DMS53 treated with DMSO at 0.1 percent for 48 hours (cell line): ENCODE results near the gene HOXD8.

ENCODE experiments used
- DNase-seq: peaks from one replicate; lab custom pipeline; 2025; ENCODE audit not compliant: unreplicated experiment; lab: John Stamatoyannopoulos, UW

HOXD8 gene

DNA sequence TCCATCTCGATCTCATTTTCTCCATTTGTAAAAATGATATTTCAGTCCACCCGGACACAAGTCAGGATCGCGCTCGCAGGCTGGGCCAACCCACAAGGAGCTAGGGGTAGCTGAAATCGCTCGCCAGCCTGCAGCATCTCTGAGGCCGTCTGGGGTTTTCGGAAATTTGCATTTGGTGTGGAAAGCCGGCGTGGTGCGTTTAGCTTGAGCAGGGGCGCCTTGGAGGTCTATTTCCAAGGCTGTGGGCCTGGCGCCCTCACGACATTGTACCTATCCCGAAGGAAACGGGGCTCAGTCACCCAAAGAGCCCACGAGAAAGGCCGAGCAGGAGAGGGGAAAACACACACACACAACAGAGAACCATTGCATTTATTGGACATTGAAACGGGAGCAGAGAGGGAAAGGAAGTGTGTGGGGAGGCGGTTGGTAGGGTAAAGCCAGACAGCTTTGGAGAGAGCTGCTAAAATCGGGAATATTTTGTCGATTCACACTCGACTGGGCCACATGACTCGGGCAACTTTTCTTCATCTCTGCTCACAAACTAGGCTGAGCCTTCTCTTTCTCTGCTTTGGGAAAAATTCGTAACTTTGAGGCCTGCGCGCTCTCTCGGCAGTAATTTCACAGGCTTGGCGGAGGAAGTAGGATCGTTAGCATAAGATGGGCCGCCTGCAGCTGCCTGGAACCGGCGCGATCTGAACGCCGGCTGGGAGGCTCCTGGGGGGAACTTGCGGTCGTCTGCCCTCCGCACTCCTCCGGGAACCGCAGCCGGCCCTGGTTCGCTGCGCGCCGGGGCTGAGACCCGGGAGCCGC, 1.1 kb upstream of the HOXD8 start:
- DNase-seq, result no peak

- DNase-seq, result peak; percentile 67
These were observed 275 bp downstream of the HOXD8 start for GRCh38 chr2:176129813-176130146.

DNA sequence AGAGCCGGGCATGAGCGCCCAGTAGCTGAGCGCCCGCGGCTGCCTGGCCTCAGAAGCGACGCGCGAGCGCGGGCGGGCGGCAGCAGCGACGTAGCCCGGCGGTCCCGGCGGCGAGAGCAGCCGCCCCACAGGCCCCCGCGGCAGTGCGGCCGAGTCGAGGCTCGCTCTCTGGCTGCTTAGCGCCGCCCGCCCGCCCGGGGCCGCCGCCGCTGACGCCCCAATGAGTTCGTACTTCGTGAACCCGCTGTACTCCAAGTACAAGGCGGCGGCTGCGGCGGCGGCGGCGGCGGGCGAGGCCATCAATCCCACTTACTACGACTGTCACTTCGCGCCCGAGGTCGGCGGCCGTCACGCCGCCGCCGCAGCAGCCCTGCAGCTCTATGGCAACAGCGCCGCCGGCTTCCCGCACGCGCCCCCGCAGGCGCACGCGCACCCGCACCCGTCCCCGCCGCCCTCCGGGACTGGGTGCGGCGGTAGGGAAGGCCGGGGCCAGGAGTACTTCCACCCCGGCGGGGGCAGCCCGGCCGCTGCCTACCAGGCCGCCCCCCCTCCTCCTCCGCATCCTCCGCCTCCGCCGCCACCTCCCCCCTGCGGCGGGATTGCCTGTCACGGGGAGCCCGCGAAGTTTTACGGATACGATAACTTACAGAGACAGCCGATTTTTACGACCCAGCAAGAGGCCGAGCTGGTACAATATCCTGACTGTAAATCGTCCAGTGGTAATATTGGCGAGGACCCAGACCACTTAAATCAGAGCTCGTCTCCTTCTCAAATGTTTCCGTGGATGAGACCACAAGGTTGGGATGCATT, 847 bp downstream of the HOXD8 start:
- DNase-seq, result peak; percentile 37

GRCh38 chr2:176130957-176131847, 1.7 kb downstream of the HOXD8 start:
- DNase-seq, result no peak

DNA sequence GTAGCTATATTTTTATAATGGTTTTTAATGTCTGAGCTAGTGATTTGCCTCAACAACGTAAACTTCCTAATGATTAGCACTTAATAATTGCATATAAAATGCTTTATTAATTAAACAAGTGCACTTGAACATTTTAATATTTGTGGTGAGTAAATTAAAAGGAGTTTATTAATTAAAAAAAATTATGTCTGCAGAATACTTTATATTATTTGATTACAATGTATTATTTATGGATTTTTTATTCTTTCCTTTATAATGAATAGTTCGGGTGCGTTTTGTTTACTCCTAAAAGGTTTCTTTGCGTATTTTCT, 2.3 kb downstream of the HOXD8 start:
- no peak for DNase-seq

DNA sequence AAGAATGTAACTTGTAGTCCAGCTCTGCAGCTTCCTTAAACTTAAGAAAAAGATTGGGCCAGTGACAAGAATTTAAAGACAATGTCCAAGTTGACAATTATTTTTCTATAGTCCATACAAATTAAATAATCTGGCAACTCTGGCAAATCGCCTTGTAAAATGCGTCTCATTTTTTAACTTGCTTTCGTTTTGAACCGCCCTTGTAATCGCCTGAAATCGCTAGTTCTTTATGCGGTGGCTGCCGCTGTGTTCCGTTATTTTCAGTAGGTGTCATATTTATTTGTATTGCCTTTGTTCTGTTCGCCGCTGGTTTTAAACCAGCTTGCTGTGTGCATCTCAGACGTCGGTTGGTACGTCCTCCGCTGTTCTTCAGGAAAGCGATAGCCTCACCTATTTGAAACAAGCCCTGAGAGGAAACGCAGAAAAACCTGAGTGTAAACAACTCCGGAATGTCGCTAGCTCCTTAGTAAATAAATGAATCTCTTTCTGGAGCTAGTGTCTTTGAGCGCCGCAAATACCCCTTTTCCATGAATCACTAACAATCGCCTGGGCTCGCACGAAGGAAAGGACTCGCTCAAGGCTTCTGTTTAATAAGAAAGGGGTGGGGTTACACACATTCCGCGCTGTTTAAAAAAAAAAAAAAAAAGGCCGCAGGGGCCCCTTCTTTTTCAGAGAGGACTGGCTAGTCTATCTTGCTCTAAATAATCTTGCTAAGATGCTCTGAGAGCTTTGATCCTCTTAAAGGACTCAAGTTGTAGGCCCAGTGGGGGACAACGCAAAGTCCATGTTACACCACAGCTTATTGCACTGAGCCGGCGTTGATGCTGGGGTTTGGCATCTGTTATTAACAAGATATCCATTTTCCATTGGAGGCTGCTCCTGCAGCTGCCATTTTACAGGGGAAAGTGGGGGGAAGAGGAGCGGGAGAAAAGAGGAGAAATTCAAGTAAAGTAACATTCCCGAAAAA, 3.0 kb downstream of the HOXD8 start:
- DNase-seq, result no peak

GRCh38 chr2:176133389-176133788, 3.9 kb downstream of the HOXD8 start:
- no peak for DNase-seq

- DNase-seq, result no peak
These were observed 4.5 kb downstream of the HOXD8 start for GRCh38 chr2:176134035-176134434.

- DNase-seq, result peak; percentile 47
These were observed 5.5 kb downstream of the HOXD8 start for GRCh38 chr2:176135035-176135440.

DNA sequence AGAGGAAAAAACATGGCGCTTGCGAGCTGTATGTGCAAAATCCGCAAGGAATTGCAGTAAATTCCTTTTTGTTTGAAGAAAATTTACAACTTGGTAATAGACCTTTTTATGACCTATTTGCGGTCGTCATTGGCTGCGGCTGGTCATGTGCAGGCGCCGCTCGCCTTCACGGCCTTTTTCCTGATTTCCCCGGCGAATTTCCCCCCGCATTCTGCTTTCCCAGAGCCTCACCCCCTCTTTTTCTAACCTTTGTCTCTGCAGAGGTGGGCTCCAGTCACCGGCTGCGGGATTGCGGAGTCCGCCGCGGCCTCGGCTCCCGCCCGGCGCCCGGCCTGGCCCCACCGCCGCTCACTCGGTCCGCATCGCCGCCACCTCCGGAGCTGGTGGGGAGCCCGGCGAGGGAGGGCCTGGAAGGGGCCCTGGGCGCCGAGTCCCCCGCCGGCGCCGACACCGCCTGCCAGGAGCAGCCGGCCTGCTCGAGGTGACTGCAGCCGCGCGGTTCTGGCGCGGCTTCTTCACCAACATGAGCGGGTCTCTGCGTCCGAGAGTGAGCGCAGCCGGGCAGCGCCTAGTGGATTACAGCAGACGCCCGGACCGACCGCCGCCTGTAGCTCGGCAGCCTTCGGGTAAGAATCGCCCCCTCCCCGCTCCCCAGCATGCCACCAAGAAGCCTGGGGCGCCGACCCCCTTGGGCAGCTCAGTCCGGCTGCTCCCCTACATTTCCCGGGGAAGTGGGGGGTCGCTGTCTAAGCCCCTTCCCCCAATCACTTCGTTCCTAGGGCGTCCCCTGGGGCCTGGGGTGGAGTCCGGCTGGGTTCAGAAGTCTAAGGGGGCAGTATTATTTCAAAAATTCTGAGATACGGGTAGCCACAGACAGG, 7.1 kb downstream of the HOXD8 start:
- DNase-seq, result no peak

- DNase-seq, result no peak
These were observed 7.7 kb downstream of the HOXD8 start for GRCh38 chr2:176137252-176137580.

GRCh38 chr2:176137906-176138305, 8.4 kb downstream of the HOXD8 start:
- DNase-seq, result no peak

DNA sequence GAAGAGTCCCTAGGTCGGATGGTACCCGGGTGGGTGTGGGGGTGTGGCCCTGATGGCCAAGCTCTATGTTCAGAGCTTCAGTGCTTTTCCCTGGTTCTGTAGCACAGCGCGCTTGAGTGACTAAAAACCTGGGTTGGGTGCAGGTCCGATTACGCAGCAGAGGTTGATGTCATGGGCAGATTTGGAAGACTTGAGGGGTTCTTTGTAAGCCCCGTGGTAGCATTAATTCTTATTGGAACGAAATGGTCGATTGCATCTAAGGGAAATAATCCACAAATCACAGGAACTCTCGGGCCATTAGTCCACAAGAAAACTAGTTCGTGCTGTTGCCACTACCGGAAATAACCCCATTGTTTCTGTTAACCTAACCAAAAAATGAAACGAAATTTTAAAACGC, 9.0 kb downstream of the HOXD8 start:
- DNase-seq, result no peak

- no peak for DNase-seq
These were observed 9.6 kb downstream of the HOXD8 start for GRCh38 chr2:176138923-176139660.

- DNase-seq, result peak; percentile 23
These were observed 10.4 kb downstream of the HOXD8 start for GRCh38 chr2:176139661-176140512.

DNA sequence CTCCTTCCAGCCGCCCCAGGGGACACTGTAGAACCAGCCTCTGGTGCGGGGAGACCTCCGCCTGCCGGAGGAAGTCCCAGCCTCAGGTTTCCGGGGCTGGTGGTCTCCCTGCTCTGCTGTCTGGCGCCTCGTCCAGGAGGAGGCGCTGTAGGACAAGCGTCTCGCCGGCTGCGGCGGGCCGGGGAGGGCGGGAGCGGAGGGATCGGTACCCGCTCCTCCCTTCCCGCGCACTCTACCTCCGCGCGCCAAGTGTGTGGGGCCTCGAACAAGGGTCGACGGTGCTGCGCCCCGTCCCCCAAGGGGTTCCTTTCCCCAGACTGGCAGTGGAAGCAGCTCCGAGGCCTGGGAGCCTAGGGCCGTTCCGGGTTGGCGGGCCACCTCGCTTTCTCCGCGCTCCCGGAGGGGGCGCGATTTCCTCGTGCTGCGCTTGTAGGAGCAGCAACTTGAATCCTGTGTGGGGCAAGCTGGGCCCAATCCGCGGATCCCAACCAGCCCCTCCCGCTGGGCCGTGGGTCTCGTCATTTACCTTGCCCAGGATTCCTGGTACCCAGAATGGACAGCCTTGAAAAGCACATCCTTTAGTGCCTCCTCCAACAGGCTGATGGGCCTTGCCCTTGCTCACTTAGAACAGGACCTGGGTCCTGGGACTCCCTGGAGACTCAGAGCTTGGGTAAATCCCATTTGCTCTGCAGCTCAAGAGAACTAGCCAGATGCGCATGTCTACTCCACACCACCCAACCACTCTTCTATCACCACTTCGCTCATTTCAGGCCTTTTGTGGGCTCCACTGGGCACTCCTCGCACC, 11.2 kb downstream of the HOXD8 start:
- peak; percentile 74 for DNase-seq

DNA sequence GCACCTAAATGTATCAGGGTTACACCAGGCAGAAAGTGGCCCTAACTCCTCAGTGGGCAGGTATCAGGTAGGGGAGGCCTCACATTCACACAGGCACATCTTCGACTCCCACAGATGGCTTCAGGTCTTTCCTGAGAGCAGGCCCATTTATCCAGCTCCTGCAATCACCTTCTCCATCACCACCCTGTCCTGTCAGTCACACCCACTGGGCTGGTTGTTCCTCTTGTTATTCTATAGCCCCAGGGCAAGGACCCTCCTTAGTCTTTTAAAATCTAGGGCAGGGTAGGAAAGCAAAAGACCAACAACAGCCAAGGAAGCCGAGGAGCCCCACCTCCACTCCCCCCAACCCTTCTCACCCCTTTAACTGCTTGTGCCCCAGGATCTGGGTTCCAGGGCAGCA, 12.8 kb downstream of the HOXD8 start:
- DNase-seq, result no peak
